SU-DHL-6 (cell line): ENCODE data around the gene PPARG.

Experiments
- H2AFZ ChIP-seq: fragments of 200-600 bp; sonication (generic); 2 replicates; pipeline ENCODE4 v1.6.1; 2014; ENCODE audit warnings: low read depth, mild to moderate bottlenecking, moderate library complexity, mixed read lengths, antibody characterized with exemption, low read length; ENCODE audit not compliant: severe bottlenecking
- H3F3A ChIP-seq: fragments of 200-600 bp; shearing (Covaris generic); 2 replicates; pipeline ENCODE4 v1.6.0; 2016; ENCODE audit warnings: antibody characterized with exemption, mild to moderate bottlenecking; ENCODE audit not compliant: insufficient read depth
- H3K27ac ChIP-seq: fragments of 200-600 bp; sonication (generic); 2 replicates; pipeline ENCODE4 v1.5.1; 2016; ENCODE audit warnings: low read depth, mild to moderate bottlenecking, low read length, moderate library complexity, mixed read lengths
- H3K27me3 ChIP-seq: fragments of 200-600 bp; sonication (generic), shearing (Covaris generic); 2 replicates; pipeline ENCODE4 v1.6.0; 2014; ENCODE audit warnings: mild to moderate bottlenecking, low read length
- H3K36me3 ChIP-seq: fragments of 200-600 bp; sonication (generic); 2 replicates; pipeline ENCODE4 v1.6.1; 2014; ENCODE audit warnings: mild to moderate bottlenecking, low read length, mixed read lengths
- H3K4me2 ChIP-seq: fragments of 300-600, 200-600 bp; shearing (Covaris generic), sonication (generic); 2 replicates; pipeline ENCODE4 v1.6.0; 2014; ENCODE audit warnings: low read length, low read depth, mild to moderate bottlenecking; ENCODE audit not compliant: poor library complexity, severe bottlenecking
- H3K4me3 ChIP-seq: fragments of 200-600 bp; sonication (generic); 2 replicates; pipeline ENCODE4 v1.5.1; 2014; ENCODE audit warnings: antibody characterized with exemption, low read length, mild to moderate bottlenecking, mixed read lengths; ENCODE audit not compliant: insufficient read depth, poor library complexity, severe bottlenecking
- H3K79me2 ChIP-seq: fragments of 200-600 bp; sonication (generic); 2 replicates; pipeline ENCODE4 v1.6.1; 2014; ENCODE audit warnings: mild to moderate bottlenecking, low read length, moderate library complexity; ENCODE audit not compliant: insufficient read depth
- H3K9ac ChIP-seq: fragments of 200-600 bp; sonication (generic); 2 replicates; pipeline ENCODE4 v1.7.0; 2014; ENCODE audit warnings: mild to moderate bottlenecking, low read length
- H3K9me2 ChIP-seq: fragments of 200-600 bp; sonication (generic); replicated peaks from 2 replicates; pipeline ENCODE4 v1.6.1; 2014; ENCODE audit warnings: low read length; ENCODE audit not compliant: insufficient read depth
- H3K9me3 ChIP-seq: fragments of 200-600 bp; sonication (generic); 2 replicates; pipeline ENCODE4 v1.6.1; 2014; ENCODE audit warnings: low read length, mixed read lengths; ENCODE audit not compliant: insufficient read depth
- H4K20me1 ChIP-seq: fragments of 200-600 bp; sonication (generic); 2 replicates; pipeline ENCODE4 v1.6.1; 2014; ENCODE audit warnings: low read depth, mild to moderate bottlenecking, antibody characterized with exemption, low read length, moderate library complexity, mixed read lengths
- EZH2phosphoT487 ChIP-seq: fragments of 200-600 bp; sonication (generic), shearing (Covaris generic); conservative IDR thresholded peaks from 2 replicates; pipeline ENCODE4 v1.6.1; 2018; ENCODE audit warnings: mild to moderate bottlenecking, antibody characterized with exemption, low read length, moderate library complexity, mixed read lengths
- TF ChIP-seq, protein P1 (sequence below): fragments of 200-600 bp; sonication (generic); IDR thresholded peaks from one replicate; pipeline ENCODE4 v1.5.1; 2017; ENCODE audit warnings: antibody characterized with exemption, mild to moderate bottlenecking, low read length, moderate library complexity; ENCODE audit not compliant: insufficient read depth, poor library complexity, severe bottlenecking

The PPARG gene

DNA sequence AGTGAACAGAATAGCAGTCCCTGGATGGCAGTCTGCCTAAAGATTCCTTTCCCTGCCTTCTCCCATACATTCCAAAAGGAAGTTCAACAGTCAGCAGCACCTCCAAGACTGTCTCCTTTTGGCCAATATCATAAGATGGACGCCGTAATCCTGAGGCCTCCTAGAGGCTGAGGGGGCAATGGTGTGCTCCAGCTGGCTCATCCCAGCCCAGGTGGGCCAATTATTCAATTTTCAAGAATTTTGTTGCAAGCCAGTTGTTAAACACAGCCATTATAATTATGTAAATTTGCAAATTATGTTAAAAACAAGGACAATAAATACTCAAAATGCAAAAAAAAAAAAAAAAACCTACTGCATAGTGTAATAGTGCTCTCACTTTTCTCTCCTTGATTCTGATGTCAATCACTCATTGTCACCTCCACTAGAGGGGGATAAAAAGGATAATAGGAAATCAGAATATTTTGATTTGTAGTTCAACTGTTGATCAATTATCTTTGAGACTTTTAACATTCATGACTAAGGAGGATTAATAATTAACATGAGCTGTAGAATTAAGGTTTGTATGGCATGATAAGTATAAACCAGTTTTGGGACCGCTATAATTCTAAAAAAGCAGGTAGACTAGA lies 40.1 kb downstream of the PPARG start:
- Histone ChIP-seq H3K79me2 (no peaks in the 10 kb centered on the region), H3K9ac (no peak overlapping the region), H3K9me2 (no peaks in the 10 kb centered on the region), H3K9me3 (no peaks in the 10 kb centered on the region), H3K4me2 (no peak overlapping the region), H3K27ac (no peak overlapping the region), H3F3A (no peaks in the 10 kb centered on the region), H3K36me3 (no peaks in the 10 kb centered on the region), H3K27me3 (no peaks in the 10 kb centered on the region), H2AFZ (no peak overlapping the region), H3K4me3 (no peak overlapping the region), H4K20me1 (no peaks in the 10 kb centered on the region)
- TF ChIP-seq, protein P1, sequence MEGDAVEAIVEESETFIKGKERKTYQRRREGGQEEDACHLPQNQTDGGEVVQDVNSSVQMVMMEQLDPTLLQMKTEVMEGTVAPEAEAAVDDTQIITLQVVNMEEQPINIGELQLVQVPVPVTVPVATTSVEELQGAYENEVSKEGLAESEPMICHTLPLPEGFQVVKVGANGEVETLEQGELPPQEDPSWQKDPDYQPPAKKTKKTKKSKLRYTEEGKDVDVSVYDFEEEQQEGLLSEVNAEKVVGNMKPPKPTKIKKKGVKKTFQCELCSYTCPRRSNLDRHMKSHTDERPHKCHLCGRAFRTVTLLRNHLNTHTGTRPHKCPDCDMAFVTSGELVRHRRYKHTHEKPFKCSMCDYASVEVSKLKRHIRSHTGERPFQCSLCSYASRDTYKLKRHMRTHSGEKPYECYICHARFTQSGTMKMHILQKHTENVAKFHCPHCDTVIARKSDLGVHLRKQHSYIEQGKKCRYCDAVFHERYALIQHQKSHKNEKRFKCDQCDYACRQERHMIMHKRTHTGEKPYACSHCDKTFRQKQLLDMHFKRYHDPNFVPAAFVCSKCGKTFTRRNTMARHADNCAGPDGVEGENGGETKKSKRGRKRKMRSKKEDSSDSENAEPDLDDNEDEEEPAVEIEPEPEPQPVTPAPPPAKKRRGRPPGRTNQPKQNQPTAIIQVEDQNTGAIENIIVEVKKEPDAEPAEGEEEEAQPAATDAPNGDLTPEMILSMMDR = no peak
- TF ChIP-seq EZH2phosphoT487 = no peak

DNA sequence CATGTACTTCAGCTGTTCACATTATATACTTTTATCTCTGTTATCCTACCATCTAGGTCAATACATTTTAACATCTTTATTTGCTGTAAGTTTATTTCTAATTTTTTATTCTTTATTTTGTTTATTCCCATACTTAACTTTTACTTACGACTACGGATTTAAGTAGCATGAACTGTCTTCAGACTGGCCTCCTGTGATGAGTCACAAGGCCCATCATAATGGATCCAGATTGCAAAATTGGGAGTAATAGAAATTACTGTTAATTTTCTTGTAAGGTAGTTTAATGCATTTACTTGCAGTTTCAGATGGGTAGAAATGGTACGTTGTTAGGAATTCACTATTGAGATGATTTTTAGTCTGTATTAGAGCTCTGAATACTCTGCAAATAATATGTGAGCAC lies 45.9 kb downstream of the PPARG start:
- H3K79me2 ChIP-seq = no peaks in the 10 kb centered on the region
- no peaks in the 10 kb centered on the region for H3K36me3 ChIP-seq
- H3K27ac ChIP-seq = no peak overlapping the region
- H4K20me1 ChIP-seq = no peaks in the 10 kb centered on the region
- no peaks in the 10 kb centered on the region for H3K9me2 ChIP-seq
- H3K4me3 ChIP-seq = no peak overlapping the region
- TF ChIP-seq, protein P1 = no peak
- no peak for TF ChIP-seq EZH2phosphoT487
- no peaks in the 10 kb centered on the region for H3F3A ChIP-seq
- no peak overlapping the region for H2AFZ ChIP-seq
- H3K4me2 ChIP-seq = no peak overlapping the region
- no peaks in the 10 kb centered on the region for H3K9me3 ChIP-seq
- no peaks in the 10 kb centered on the region for H3K27me3 ChIP-seq
- H3K9ac ChIP-seq = no peak overlapping the region

DNA sequence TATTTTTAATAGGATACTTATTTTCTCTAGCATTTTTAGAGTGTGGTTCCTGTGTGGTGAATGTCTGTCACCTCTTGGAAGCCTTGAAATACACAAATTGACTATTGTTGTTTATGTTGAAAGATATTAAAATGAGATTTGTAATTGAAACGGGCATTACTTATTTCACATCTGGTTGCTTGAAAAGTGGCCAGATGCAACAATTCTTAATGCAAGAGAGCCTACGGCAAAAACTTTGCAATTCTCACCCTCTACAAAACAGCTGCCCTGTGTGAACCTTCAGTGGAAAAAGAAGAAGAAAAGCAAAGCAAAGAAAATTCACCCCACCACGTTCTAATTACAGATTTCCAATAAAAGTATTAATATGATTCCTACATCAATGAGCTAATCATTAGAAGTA lies 46.6 kb downstream of the PPARG start:
- Histone ChIP-seq H3K36me3 (no peaks in the 10 kb centered on the region), H4K20me1 (no peaks in the 10 kb centered on the region), H3K9ac (no peak overlapping the region), H3K79me2 (no peaks in the 10 kb centered on the region), H3K27me3 (no peaks in the 10 kb centered on the region), H3F3A (no peaks in the 10 kb centered on the region), H3K4me2 (no peak overlapping the region), H3K27ac (no peak overlapping the region), H3K9me3 (no peaks in the 10 kb centered on the region), H2AFZ (no peak overlapping the region), H3K4me3 (no peak overlapping the region), H3K9me2 (no peaks in the 10 kb centered on the region)
- TF ChIP-seq, protein P1 = no peak
- no peak for TF ChIP-seq EZH2phosphoT487
